PC-3 (cell line): ENCODE data around the gene JKAMP.

ENCODE experiments used
- EZH2 ChIP-seq: fragments of 300-600 bp; sonication (generic); IDR thresholded peaks from one replicate; pipeline ENCODE4 v1.6.1; 2017; ENCODE audit warnings: antibody characterized with exemption, mild to moderate bottlenecking, low read length; ENCODE audit not compliant: unreplicated experiment
- EZH2phosphoT487 ChIP-seq: fragments of 300-600 bp; sonication (generic); IDR thresholded peaks from 2 replicates; pipeline ENCODE4 v1.6.1; 2018; ENCODE audit warnings: mild to moderate bottlenecking, antibody characterized with exemption, low read length, borderline replicate concordance
- TF ChIP-seq, protein P1 (sequence below): fragments of 300-600 bp; sonication (generic); conservative IDR thresholded peaks from 2 replicates; pipeline ENCODE4 v1.5.1; 2017; ENCODE audit warnings: antibody characterized with exemption, low read depth, mild to moderate bottlenecking, low read length

DNA sequence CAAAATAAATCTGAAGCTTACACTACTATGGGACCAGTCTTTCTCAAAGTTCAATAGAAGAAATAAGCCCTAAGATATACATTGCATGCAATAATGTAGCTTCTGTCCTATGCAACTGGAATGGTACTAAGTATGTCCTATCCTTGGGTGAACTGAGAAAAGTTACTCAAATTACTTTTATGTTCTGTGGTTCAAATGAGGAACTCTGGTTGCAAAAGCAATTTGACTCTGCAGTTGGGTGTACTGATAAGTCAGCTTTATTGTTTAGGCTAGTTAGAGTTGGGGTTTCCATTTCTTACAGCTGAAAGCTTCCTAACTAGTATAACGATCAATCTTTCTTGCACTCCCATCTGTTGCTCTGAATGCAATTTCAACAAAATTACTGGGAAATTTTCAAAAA is 48.3 kb upstream of the JKAMP start:
- TF ChIP-seq, protein P1, sequence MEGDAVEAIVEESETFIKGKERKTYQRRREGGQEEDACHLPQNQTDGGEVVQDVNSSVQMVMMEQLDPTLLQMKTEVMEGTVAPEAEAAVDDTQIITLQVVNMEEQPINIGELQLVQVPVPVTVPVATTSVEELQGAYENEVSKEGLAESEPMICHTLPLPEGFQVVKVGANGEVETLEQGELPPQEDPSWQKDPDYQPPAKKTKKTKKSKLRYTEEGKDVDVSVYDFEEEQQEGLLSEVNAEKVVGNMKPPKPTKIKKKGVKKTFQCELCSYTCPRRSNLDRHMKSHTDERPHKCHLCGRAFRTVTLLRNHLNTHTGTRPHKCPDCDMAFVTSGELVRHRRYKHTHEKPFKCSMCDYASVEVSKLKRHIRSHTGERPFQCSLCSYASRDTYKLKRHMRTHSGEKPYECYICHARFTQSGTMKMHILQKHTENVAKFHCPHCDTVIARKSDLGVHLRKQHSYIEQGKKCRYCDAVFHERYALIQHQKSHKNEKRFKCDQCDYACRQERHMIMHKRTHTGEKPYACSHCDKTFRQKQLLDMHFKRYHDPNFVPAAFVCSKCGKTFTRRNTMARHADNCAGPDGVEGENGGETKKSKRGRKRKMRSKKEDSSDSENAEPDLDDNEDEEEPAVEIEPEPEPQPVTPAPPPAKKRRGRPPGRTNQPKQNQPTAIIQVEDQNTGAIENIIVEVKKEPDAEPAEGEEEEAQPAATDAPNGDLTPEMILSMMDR = no peak
- TF ChIP-seq EZH2 = no peak
- no peak for TF ChIP-seq EZH2phosphoT487
